ENCODE results near the gene SH3BP1. TPM values are rescaled to one million over a fixed set of nuclear protein-coding genes. Genes with fewer than 3 reads are reported as not detected.

SH3BP1 gene
- total and polyA plus RNA-seq, 2 donors from 2014 or later = 2.2 to 12.8 TPM

DNA sequence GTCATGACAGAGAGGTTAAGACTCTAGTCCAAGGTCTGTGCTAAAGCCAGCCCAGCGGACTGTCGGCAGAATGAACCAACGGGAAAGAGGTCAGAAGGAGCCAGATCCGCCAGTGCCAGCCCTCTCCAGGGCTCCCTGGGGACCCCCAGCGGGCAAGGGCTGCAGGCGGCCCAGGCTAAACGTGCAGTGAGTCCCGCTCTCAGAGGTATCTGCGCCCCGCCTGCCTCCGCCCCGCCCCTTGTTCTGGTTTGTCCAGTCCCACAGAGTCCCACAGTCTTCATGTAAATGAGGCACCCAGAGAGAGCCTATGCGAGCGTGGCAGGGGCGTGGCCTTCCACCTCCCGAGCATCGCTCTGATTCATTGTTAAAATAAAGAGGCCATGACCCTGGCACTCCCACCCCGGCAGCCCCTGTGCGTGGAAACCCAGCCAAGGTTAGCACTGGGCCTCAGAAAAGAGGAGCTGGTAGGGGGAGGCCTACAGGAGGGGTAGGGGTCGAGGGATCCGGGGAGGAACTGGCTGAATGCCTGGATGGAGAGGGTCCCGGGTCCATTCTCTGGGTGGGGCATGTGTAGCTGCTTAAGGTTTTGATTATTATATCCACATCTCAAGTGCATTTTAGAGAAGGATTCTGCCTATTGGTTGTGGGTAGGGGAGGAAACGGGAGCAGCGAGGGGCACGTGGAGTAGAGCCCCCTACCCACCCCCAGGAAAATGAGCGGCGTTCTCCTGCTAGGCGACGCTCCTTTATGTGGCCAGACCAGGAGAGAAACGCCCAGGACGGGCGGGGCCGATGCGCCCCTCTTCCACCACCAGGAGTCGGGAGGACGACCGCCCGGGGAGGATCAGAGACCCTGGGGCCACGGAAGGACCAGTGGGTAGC is 57.4 kb downstream of the SH3BP1 start, which contains the start of gene TRIOBP:
TSS of gene TRIOBP (plus strand) at position 392 of the 881 bp plus-strand sequence. CDS start 4,318 bp downstream, outside the sequence.
- TF ChIP-seq, protein P1, sequence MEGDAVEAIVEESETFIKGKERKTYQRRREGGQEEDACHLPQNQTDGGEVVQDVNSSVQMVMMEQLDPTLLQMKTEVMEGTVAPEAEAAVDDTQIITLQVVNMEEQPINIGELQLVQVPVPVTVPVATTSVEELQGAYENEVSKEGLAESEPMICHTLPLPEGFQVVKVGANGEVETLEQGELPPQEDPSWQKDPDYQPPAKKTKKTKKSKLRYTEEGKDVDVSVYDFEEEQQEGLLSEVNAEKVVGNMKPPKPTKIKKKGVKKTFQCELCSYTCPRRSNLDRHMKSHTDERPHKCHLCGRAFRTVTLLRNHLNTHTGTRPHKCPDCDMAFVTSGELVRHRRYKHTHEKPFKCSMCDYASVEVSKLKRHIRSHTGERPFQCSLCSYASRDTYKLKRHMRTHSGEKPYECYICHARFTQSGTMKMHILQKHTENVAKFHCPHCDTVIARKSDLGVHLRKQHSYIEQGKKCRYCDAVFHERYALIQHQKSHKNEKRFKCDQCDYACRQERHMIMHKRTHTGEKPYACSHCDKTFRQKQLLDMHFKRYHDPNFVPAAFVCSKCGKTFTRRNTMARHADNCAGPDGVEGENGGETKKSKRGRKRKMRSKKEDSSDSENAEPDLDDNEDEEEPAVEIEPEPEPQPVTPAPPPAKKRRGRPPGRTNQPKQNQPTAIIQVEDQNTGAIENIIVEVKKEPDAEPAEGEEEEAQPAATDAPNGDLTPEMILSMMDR (IDR thresholded peaks at IDR 0.05; ENCODE audit: borderline replicate concordance, extremely low read depth, insufficient read depth) = no peak
- intact Hi-C loops (cut with DNase I) = no loop called here
- Histone ChIP-seq H3K27ac (ENCODE audit: low read depth in 2 of 2, low read length in 2 of 2) (no peak within 1 kb of the TSS), H3K4me3 (ENCODE audit: low read length in 3 of 3) (no peak within 1 kb of the TSS), H3K9me3 (ENCODE audit: control insufficient read depth in 2 of 3, insufficient read depth in 1 of 3, low read length in 3 of 3) (no peaks in the 10 kb centered on the region), H3K4me1 (ENCODE audit: control insufficient read depth in 2 of 3, insufficient read depth in 2 of 3, low read depth in 1 of 3, low read length in 3 of 3) (peaks cover 0 to 2% (median 0%) of the 10 kb centered on the region in 3 donors), H3K27me3 (ENCODE audit: control insufficient read depth, insufficient read depth, low read length) (no peaks in the 10 kb centered on the region), H3K9ac (ENCODE audit: low read length in 3 of 3) (no peak within 1 kb of the TSS), H3K36me3 (ENCODE audit: control insufficient read depth in 2 of 3, insufficient read depth in 3 of 3, low read length in 3 of 3) (peaks cover 0 to 7% (median 0%) of the 10 kb centered on the region in 3 donors)
- DNase-seq (peak; percentile 97 to 99 (median 98)), FAIRE-seq (peak; percentile 81)

DNA sequence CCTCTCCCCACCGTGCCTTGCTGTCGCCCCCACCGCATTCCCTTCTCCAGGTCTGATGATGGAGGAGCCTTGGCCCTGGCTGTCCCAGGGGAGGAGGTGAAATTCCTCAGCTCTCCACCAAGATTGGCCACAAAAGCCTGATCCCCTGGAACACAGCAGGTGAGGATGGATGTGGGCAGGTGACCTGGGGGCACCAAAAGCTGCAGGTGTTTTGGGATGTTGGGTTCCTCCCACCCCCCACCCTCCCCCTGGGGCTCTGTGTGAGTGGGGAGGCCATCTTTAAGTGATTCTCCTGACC is 58.0 kb downstream of the SH3BP1 start:
- Histone ChIP-seq H3K4me3 (ENCODE audit: low read length in 3 of 3) (no peak overlapping the region), H3K27me3 (ENCODE audit: control insufficient read depth, insufficient read depth, low read length) (no peaks in the 10 kb centered on the region), H3K9ac (ENCODE audit: low read length in 3 of 3) (no peak overlapping the region), H3K36me3 (ENCODE audit: control insufficient read depth in 2 of 3, insufficient read depth in 3 of 3, low read length in 3 of 3) (peaks cover 0 to 7% (median 0%) of the 10 kb centered on the region in 3 donors), H3K9me3 (ENCODE audit: control insufficient read depth in 2 of 3, insufficient read depth in 1 of 3, low read length in 3 of 3) (no peaks in the 10 kb centered on the region), H3K4me1 (ENCODE audit: control insufficient read depth in 2 of 3, insufficient read depth in 2 of 3, low read depth in 1 of 3, low read length in 3 of 3) (peaks cover 0 to 2% (median 0%) of the 10 kb centered on the region in 3 donors), H3K27ac (ENCODE audit: low read depth in 2 of 2, low read length in 2 of 2) (no peak overlapping the region)
- TF ChIP-seq, protein P1 (IDR thresholded peaks at IDR 0.05; ENCODE audit: borderline replicate concordance, extremely low read depth, insufficient read depth) = no peak
- FAIRE-seq = no peak
- DNase-seq = no peak
- intact Hi-C loops (cut with DNase I) = no loop called here

DNA sequence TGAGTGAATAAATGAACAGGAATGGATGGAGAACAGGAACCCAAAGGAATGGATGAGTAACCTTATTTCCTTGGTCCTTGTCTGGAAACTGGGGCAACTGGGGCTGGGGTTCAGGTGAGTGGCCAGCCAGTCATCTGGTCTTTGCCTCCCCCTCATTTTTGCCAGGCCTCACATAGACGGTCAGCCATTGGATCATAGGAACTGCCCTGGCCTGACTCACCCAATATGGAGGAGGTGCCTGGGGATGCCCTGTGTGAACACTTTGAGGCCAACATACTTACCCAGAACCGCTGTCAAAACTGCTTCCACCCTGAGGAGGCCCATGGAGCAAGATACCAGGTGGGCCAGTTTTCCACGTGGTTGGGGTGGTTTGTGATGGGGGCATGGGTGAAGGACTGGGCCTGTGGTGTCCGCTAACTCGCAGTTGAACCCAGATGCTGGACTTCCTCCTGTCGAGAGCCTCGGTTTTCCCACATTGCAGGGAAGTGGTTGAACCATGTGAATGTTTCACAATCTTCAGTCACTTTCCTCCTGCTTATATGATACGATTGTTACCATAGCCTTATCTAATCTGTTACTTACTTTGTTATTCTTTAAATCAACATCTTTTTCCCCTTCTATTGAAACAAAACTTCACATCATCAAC is 61.8 kb downstream of the SH3BP1 start:
- intact Hi-C loops (cut with DNase I) = no loop called here
- no peaks in the 10 kb centered on the region for H3K9me3 ChIP-seq (ENCODE audit: control insufficient read depth in 2 of 3, insufficient read depth in 1 of 3, low read length in 3 of 3)
- no peak overlapping the region for H3K4me3 ChIP-seq (ENCODE audit: low read length in 3 of 3)
- H3K4me1 ChIP-seq (ENCODE audit: control insufficient read depth in 2 of 3, insufficient read depth in 2 of 3, low read depth in 1 of 3, low read length in 3 of 3) = no peaks in the 10 kb centered on the region
- TF ChIP-seq, protein P1 (IDR thresholded peaks at IDR 0.05; ENCODE audit: borderline replicate concordance, extremely low read depth, insufficient read depth) = no peak
- no peak for FAIRE-seq
- no peak for DNase-seq
- H3K9ac ChIP-seq (ENCODE audit: low read length in 3 of 3) = no peak overlapping the region
- H3K36me3 ChIP-seq (ENCODE audit: control insufficient read depth in 2 of 3, insufficient read depth in 3 of 3, low read length in 3 of 3) = no peaks in the 10 kb centered on the region
- no peaks in the 10 kb centered on the region for H3K27me3 ChIP-seq (ENCODE audit: control insufficient read depth, insufficient read depth, low read length)
- no peak overlapping the region for H3K27ac ChIP-seq (ENCODE audit: low read depth in 2 of 2, low read length in 2 of 2)
